ENCODE data around the gene SLC4A2. TPM values are rescaled to one million over a fixed set of nuclear protein-coding genes. Genes with fewer than 3 reads are reported as not detected.

Gene SLC4A2
- total RNA-seq, 1 experiment from 2014 or later = 164 TPM

DNA sequence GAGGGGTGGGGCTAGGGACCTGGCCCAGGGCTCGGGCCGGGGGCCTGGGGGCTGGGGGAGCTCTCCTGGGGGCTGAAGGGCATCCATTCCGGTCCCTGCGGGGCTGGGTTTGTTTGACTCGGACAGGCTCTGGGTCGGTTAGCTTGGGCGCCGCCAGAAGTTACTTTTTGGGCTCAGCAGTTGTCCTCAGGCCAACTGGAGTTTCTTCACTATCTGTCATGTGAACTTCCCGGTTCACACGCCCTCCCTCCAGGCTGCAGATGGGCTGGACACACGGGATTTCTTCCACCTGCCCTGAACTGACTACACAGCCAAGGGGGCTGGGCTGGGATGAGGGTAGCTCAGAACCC, 3.8 kb downstream of the SLC4A2 start:
- peaks cover 19% of the 10 kb centered on the region for H3K36me3 Mint-ChIP-seq
- ChIA-PET POLR2A (interaction anchor here (0.6 to 2.3 kb wide), 11 partner anchors 12 to 1528 kb away, joined by 3 to 13 read pairs (median 8); partner anchors contain the start of genes ABCB8, ABCF2, FASTK and TMUB1), CTCF (interaction anchor here (0.6 to 2.6 kb wide), 28 partner anchors 12 to 181 kb away, joined by 3 to 36 read pairs (median 6); partner anchors contain the start of genes ABCB8, FASTK and H2BK1)
- no peak for TF ChIP-seq ZNF425 (CRISPR knock-in tag; conservative IDR thresholded peaks at IDR 0.05)
- TF ChIP-seq, protein P1, sequence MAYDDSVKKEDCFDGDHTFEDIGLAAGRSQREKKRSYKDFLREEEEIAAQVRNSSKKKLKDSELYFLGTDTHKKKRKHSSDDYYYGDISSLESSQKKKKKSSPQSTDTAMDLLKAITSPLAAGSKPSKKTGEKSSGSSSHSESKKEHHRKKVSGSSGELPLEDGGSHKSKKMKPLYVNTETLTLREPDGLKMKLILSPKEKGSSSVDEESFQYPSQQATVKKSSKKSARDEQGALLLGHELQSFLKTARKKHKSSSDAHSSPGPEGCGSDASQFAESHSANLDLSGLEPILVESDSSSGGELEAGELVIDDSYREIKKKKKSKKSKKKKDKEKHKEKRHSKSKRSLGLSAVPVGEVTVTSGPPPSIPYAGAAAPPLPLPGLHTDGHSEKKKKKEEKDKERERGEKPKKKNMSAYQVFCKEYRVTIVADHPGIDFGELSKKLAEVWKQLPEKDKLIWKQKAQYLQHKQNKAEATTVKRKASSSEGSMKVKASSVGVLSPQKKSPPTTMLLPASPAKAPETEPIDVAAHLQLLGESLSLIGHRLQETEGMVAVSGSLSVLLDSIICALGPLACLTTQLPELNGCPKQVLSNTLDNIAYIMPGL (CRISPR knock-in tag; IDR thresholded peaks at IDR 0.05) = 0 out of 2 replicates have a peak, but pooled peaks have one; percentile 8
- no peak for TF ChIP-seq ZNF232 (CRISPR knock-in tag; IDR thresholded peaks at IDR 0.05)
- TF ChIP-seq ETV6 (CRISPR knock-in tag; IDR thresholded peaks at IDR 0.05) = no peak
- no peak for TF ChIP-seq FOXK1 (CRISPR knock-in tag; IDR thresholded peaks at IDR 0.05)
- TF ChIP-seq, protein P2, sequence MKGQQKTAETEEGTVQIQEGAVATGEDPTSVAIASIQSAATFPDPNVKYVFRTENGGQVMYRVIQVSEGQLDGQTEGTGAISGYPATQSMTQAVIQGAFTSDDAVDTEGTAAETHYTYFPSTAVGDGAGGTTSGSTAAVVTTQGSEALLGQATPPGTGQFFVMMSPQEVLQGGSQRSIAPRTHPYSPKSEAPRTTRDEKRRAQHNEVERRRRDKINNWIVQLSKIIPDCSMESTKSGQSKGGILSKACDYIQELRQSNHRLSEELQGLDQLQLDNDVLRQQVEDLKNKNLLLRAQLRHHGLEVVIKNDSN (CRISPR knock-in tag; IDR thresholded peaks at IDR 0.05) = no peak
- no peak for TF ChIP-seq SMAD4 (CRISPR knock-in tag; IDR thresholded peaks at IDR 0.05)
- H3K4me1 Mint-ChIP-seq = peaks cover 37% of the 10 kb centered on the region
- DNase-seq (ENCODE audit: low spot score) (peak; percentile 24), ATAC-seq (no peak)
- H3K9me3 Mint-ChIP-seq = no peaks in the 10 kb centered on the region
- H3K4me3 Mint-ChIP-seq = peak overlapping the region; percentile 64
- H3K27me3 Mint-ChIP-seq (ENCODE audit: low read depth) = peaks cover 2% of the 10 kb centered on the region; the same call in 1 of the 2 replicates
- H3K27ac Mint-ChIP-seq = no peak overlapping the region

DNA sequence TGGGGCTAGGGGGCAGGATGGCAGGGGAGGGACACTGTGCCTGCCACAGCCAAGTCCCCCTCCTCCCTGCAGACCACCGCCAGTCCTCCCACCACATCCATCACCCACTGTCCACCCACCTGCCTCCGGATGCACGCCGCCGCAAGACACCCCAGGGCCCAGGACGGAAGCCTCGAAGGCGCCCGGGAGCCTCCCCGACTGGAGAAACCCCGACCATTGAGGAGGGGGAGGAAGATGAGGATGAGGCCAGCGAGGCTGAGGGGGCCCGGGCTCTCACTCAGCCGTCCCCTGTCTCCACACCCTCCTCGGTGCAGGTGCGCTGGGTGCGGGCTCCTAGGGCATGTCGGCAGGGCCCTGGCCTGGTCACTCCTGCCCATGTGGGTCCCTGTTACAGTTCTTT, 5.1 kb downstream of the SLC4A2 start:
- no peak overlapping the region for H3K4me3 Mint-ChIP-seq
- DNase-seq (ENCODE audit: low spot score) (no peak), ATAC-seq (no peak)
- peaks cover 31% of the 10 kb centered on the region for H3K4me1 Mint-ChIP-seq
- no peak overlapping the region for H3K27ac Mint-ChIP-seq
- TF ChIP-seq ZNF671 (CRISPR knock-in tag; IDR thresholded peaks at IDR 0.05) = no peak
- H3K27me3 Mint-ChIP-seq (ENCODE audit: low read depth) = peaks cover 2% of the 10 kb centered on the region; the same call in 1 of the 2 replicates
- CTCF ChIA-PET = interaction anchor here (2.6 kb wide), 1 partner anchor 51 kb away, joined by 11 read pairs; no protein-coding TSS in a partner anchor
- no peaks in the 10 kb centered on the region for H3K9me3 Mint-ChIP-seq
- peaks cover 26% of the 10 kb centered on the region for H3K36me3 Mint-ChIP-seq
- POLR2A ChIA-PET = interaction anchor here (1.7 kb wide), 1 partner anchor 12 kb away, joined by 6 read pairs; no protein-coding TSS in a partner anchor

- peaks cover 2% of the 10 kb centered on the region; the same call in 1 of the 2 replicates for H3K27me3 Mint-ChIP-seq (ENCODE audit: low read depth)
- CTCF ChIA-PET = no interaction called here
Observed at GRCh38 chr7:151064993-151065392, 5.6 kb downstream of the SLC4A2 start.

More at GRCh38 chr7:151064993-151065392, 5.6 kb downstream of the SLC4A2 start:
- H3K4me3 Mint-ChIP-seq = no peak overlapping the region
- TF ChIP-seq, protein P3, sequence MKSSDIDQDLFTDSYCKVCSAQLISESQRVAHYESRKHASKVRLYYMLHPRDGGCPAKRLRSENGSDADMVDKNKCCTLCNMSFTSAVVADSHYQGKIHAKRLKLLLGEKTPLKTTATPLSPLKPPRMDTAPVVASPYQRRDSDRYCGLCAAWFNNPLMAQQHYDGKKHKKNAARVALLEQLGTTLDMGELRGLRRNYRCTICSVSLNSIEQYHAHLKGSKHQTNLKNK (CRISPR knock-in tag; IDR thresholded peaks at IDR 0.05) = no peak
- TF ChIP-seq ZNF232 (CRISPR knock-in tag; IDR thresholded peaks at IDR 0.05) = no peak
- TF ChIP-seq ZNF671 (CRISPR knock-in tag; IDR thresholded peaks at IDR 0.05) = no peak
- no peak for TF ChIP-seq ELF4 (CRISPR knock-in tag; IDR thresholded peaks at IDR 0.05; ENCODE audit: low read depth)
- no peak for TF ChIP-seq TEAD4 (CRISPR knock-in tag; IDR thresholded peaks at IDR 0.05)
- TF ChIP-seq ERG (CRISPR knock-in tag; IDR thresholded peaks at IDR 0.05) = no peak
- no peak for TF ChIP-seq FOXP1 (CRISPR knock-in tag; IDR thresholded peaks at IDR 0.05; ENCODE audit: borderline replicate concordance)
- TF ChIP-seq RELA (CRISPR knock-in tag; IDR thresholded peaks at IDR 0.05; ENCODE audit: borderline replicate concordance) = no peak
- TF ChIP-seq OVOL2 (CRISPR knock-in tag; IDR thresholded peaks at IDR 0.05; ENCODE audit: borderline replicate concordance) = no peak
- H3K9me3 Mint-ChIP-seq = no peaks in the 10 kb centered on the region
- no peak for ATAC-seq
- H3K36me3 Mint-ChIP-seq = peaks cover 28% of the 10 kb centered on the region
- H3K27ac Mint-ChIP-seq = no peak overlapping the region
- H3K4me1 Mint-ChIP-seq = peaks cover 31% of the 10 kb centered on the region
- no peak for DNase-seq (ENCODE audit: low spot score)
- POLR2A ChIA-PET = interaction anchor here (1.7 kb wide), 1 partner anchor 12 kb away, joined by 6 read pairs; no protein-coding TSS in a partner anchor
